Raji (cell line): ENCODE results near the gene APLP2.

Experiments used
- POLR2A ChIP-seq: IDR thresholded peaks from 2 replicates; pipeline ENCODE4 v1.6.1; 2011; ENCODE audit warnings: low read depth, low read length, control low read depth; ENCODE audit not compliant: insufficient read depth

The APLP2 gene

DNA sequence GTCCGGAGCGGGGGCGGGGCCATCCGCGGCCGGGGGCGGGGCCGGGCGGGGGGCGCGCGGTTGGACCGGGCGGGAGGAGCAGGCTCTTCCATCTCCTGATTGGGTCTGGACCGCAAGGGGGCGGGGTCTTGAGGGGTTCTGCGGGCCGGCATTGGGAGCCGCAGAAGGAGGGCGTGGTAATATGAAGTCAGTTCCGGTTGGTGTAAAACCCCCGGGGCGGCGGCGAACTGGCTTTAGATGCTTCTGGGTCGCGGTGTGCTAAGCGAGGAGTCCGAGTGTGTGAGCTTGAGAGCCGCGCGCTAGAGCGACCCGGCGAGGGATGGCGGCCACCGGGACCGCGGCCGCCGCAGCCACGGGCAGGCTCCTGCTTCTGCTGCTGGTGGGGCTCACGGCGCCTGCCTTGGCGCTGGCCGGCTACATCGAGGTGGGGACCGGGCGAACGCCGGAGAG is at the start of gene APLP2:
TSS of gene APLP2 (plus strand) at position 236 of the 450 bp plus-strand sequence. CDS start at position 320, 84 bp downstream.
- peak; percentile 97 for TF ChIP-seq POLR2A

- TF ChIP-seq POLR2A = no peak
Observed at GRCh38 chr11:130020323-130020722, 49.4 kb upstream of the APLP2 start.

GRCh38 chr11:130022799-130023198 is 46.9 kb upstream of the APLP2 start:
- TF ChIP-seq POLR2A = no peak

- TF ChIP-seq POLR2A = no peak
Observed at GRCh38 chr11:130023204-130023603, 46.5 kb upstream of the APLP2 start.

GRCh38 chr11:130024361-130024760 is 45.3 kb upstream of the APLP2 start:
- TF ChIP-seq POLR2A = no peak

DNA sequence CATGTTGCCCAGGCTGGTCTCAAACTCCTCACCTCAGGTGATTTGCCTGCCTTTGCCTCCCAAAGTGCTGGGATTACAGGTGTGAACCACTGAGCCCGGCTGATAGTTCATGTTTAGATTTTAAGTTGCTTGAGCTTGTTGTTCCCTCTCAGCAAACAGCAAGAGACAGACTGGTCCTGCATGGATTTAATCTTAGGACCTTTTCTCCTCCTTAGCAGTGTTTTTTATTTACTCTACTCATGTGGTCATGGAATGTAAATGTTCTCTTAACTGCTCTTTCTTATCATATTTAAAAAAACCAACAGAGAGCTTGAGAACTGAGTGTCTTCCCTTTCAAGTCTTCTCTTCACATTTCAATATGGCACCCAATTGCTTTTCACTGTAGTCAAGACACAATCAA is 44.3 kb upstream of the APLP2 start:
- TF ChIP-seq POLR2A = no peak

- TF ChIP-seq POLR2A = no peak
Observed at GRCh38 chr11:130029137-130029536, 40.6 kb upstream of the APLP2 start.

DNA sequence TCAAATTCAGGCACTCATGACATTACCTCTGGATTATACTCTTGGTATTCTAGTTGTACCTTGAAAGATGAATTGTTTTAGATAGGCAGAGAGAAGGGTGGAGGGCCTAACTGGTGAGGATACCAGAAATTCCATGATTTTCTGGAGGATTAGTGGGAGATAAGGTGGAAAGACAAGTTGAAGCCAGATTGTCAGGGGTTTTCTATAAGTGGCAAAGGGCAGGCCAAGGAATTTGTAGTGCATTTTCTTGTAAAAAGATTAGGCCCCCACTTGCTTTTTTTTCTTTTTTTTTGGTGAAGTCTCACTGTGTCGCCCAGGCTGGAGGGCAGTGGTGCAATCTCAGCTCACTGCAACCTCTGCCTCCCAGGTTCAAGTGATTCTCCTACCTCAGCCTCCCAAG is 38.6 kb upstream of the APLP2 start:
- TF ChIP-seq POLR2A = no peak

- no peak for TF ChIP-seq POLR2A
Observed at GRCh38 chr11:130031945-130032344, 37.7 kb upstream of the APLP2 start.

DNA sequence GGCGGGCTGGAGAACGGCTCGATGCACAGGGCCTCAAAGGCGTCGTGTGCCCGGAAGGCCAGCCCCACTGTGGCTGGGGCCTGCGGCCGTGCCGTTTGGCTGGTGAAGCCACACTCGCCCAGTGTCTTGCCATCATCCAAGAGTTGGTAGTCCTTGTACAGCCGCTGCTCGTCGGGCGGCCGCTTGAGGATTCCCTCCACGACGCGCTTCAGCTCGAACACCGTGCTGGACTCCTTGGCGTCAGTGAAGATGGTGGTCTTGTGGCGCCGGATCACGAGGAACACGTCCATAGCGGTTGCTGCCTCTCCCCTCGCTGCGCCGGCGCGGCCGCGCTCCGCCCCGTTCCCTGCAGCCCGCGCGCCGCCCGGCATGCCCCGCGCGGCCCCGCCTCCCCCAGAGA is 36.8 kb upstream of the APLP2 start:
- no peak for TF ChIP-seq POLR2A

DNA sequence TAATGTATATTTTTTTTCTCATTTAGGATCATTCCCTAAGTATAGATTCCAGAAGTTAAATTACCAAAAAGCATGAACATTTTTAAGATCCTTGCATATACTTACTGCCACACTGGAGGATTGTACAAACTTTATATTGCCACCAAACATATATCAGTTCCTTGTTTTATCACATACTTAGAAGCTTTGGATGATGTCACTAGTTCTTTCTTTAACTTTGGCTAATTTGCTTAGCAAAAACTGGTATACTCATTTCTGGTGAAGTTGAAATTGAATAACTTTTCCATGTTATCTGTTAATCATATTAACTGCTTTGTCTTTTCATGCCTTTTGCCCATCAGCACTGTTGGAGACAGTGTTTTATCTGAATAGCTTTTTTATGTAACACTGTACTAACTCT is 35.5 kb upstream of the APLP2 start:
- no peak for TF ChIP-seq POLR2A

- TF ChIP-seq POLR2A = no peak
Observed at GRCh38 chr11:130037058-130037457, 32.6 kb upstream of the APLP2 start.

GRCh38 chr11:130037881-130038585 is 31.7 kb upstream of the APLP2 start:
- no peak for TF ChIP-seq POLR2A

DNA sequence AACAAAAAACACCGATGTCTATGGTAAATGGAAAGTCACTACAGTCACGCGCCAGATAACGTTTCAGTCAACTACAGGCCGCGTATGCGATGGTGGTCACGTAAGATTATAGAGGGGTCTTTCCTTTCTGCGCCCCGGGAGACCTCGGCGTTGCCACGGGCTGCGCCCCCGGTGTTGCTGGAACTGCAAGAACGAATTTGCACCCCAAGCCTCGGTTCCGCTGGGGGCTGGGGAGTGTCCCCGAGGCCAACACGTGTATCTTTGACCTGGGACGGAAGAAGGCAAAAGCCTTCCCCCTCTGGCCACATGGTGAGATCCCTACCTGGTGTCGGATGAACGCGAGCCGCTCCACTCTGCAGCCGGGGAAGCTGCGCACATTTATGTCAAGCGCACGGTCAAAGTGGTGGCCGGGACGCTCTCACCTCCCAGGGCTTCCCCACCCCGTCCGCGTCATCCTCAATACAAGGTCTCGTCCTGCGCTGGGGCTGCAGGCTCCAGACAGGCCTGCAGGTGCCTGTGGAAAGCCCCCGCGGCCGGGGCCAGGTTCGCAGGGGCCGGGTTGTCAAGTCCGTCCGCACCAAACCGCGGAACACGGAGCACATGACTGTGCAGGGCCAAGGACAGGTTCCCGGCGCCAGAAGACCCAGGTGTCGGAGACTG is 29.3 kb upstream of the APLP2 start:
- no peak for TF ChIP-seq POLR2A

GRCh38 chr11:130042093-130042591 is 27.6 kb upstream of the APLP2 start:
- TF ChIP-seq POLR2A = no peak

DNA sequence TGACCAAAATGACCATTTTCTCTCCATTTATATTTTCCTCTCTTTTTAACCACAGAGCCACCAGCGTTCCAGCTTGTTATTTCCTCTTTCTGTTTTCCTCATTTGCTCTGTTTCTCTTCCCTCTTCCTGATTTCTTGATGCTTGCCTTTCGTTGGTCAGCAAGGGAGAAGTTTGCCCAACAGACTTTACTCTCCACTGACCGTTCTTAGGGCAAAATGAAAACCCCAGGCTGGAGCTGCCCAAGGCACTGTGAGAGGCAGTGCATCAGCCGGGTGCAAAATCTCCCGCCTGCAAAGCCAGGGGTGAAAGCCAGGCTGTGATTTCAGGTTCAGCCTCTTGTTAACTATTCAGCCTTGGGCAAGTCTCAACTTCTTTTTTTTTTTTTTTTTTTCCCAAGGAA is 26.1 kb upstream of the APLP2 start:
- no peak for TF ChIP-seq POLR2A
